GM13976 (cell line): ENCODE results near the gene MYH7B.

ENCODE experiments used
- DNase-seq: peaks from one replicate; pipeline ENCODE4 v3.0.0; 2012; ENCODE audit warnings: low spot score
- CTCF ChIP-seq: IDR thresholded peaks from 2 replicates; pipeline ENCODE4 v1.5.1; 2012; ENCODE audit warnings: borderline replicate concordance, mild to moderate bottlenecking; ENCODE audit not compliant: insufficient read depth; ENCODE audit errors: extremely low read depth, missing control alignments, control extremely low read depth
- in situ Hi-C: fragments of 300-500 bp; cut with MboI; formaldehyde crosslinking; loops from one replicate; pipeline ENCODE4 v1.12.0; 2022; ENCODE audit warnings: low sequenced_read_pairs, mixed read lengths, inconsistent platforms; ENCODE audit not compliant: unreplicated experiment

Gene MYH7B

GRCh38 chr20:34956751-34957472, 1.2 kb downstream of the MYH7B start:
- in situ Hi-C loops: no loop called here
- no peak for DNase-seq
- no peak for TF ChIP-seq CTCF

GRCh38 chr20:34964486-34964885, 8.8 kb downstream of the MYH7B start:
- no peak for TF ChIP-seq CTCF
- in situ Hi-C loops: no loop called here
- DNase-seq: no peak

GRCh38 chr20:34965051-34965450, 9.4 kb downstream of the MYH7B start:
- in situ Hi-C loops: no loop called here
- no peak for TF ChIP-seq CTCF
- DNase-seq: no peak

- in situ Hi-C loops: no loop called here
- DNase-seq: no peak
- no peak for TF ChIP-seq CTCF
These were observed 11.8 kb downstream of the MYH7B start for GRCh38 chr20:34967421-34967820.

GRCh38 chr20:34968042-34968775, 12.5 kb downstream of the MYH7B start:
- DNase-seq: no peak
- in situ Hi-C loops: no loop called here
- TF ChIP-seq CTCF: no peak

GRCh38 chr20:34970193-34970840, 14.6 kb downstream of the MYH7B start:
- TF ChIP-seq CTCF: no peak
- DNase-seq: no peak
- in situ Hi-C loops: no loop called here
